Measurements from ENCODE around the gene KRTAP9-7.

KRTAP9-7 gene

DNA sequence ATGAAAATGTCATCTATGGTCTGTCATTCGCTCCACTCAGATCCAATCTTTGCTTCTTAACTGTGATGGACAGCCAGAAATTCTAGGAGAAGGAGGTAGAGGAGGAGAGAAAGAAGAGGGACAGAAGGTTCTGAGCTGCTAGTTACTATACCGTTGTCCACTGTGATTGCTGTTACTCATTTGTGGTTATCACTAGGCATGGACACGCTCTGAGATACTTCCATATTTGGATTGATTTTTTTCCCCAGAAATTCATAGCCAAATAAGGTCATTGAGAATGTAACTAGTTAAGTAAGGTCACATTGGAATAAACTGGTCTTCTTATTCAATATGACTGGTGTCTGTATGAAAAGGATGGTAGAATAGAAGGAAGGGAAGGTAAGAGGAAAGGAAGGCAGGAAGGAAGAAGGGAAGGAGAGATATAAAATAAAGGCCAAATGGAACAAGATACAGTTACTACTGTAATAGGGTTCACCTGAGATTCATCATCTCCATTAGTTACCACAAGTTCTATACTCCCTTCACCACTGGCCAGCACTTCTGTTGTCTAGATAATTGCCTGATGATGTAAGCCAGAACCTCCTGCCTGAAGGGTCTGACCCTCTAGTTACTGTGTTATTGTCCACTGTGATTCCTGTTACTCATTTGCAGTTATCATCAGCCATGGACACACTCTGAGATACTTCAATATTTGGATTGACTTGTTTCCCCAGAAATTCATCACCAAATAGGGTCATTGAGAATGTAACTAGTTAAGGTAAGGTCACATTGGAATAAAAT lies 2.9 kb downstream of the KRTAP9-7 start:
- DNase-seq = no peak

DNA sequence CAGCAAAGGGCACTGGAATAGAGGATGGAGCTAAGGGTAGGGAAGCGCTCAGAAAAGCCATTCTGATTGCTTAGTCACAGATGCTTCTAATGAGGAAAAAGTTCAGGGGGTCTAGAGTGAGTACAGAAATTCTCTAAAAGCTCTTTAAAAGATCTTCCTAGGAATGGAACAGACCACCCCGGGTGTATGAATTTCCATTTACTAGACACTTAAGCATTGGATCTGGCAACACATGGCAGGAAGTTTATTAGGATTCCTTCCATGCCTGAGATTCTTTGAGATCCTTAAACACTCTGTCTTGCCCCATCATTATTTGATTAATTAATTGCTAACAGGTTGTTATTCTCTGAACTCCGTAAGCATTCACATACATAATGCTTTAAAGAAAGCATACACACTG lies 8.5 kb downstream of the KRTAP9-7 start:
- DNase-seq = no peak

DNA sequence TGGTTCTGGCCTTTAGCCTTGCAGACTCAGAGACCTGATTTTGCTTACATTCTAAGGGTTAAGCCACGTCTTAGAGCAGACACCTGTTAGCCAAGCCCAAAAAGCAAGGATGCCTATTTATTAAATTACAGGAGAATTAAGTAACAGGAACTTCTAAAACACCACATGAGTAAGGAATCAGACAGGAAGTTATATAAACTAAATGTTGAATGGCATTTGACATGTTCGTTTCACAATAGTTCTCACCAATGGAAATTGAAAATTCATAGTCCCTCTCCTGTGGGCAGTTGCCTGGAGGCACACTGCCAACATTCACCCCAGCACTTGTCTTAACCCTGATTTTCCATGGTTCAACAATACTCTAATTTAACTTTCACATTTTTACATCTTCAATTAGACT lies 9.0 kb downstream of the KRTAP9-7 start:
- no peak for DNase-seq

DNA sequence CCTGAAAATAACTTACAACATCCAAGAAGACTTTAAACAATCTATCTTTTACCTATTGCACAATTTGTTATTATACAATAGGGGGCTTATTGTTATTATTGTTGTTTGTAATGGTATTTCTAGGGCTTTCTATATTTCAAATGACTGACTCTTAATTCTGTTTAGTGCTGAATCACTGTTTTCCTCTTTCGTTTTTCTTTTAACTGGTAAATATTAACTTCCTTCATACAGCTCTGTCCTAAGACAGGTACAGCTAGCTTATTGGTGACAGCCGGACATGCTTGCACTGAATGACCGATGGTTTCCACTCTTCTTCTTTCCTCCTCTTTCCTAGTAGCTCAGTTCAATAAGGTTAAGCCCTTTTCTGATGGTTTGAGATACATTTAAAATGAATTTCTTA lies 11.6 kb downstream of the KRTAP9-7 start:
- DNase-seq = no peak

DNA sequence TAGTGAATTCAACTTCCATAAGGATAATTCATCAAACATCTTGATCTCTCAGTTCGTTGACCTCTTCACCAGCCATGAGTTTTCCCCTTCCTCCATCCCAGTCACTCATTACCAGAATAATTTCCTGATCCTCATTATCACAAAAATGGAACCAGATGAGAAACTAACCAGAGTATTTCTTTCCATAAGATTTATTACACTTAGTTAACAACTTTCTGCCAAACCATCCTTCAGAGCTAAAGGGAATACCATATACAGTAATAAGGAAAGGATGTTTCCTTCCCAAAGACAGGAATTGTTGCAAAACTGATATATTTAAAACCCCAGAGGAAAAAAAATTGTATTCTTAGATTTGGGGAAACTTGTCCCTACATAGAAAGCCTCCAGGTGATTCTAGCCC lies 18.5 kb downstream of the KRTAP9-7 start:
- DNase-seq = no peak

DNA sequence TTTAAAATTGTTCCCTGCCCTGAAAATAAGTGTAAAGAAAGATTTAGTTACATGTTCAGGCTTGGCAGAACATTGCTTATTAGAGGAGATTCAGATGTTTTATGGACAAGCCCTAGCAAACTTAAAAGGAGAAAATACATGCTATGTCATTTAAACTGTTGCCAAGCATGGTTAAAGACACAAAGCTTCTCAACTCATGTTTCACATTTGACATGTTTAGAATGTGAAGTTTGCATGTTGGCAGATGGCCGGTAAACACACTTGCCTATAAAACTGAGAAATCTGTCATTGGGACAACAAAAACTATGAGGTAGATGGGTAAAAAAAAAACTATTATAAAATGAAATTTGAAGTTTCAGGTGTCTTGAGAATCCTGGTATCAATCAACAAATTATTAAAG lies 21.3 kb downstream of the KRTAP9-7 start:
- DNase-seq = no peak

DNA sequence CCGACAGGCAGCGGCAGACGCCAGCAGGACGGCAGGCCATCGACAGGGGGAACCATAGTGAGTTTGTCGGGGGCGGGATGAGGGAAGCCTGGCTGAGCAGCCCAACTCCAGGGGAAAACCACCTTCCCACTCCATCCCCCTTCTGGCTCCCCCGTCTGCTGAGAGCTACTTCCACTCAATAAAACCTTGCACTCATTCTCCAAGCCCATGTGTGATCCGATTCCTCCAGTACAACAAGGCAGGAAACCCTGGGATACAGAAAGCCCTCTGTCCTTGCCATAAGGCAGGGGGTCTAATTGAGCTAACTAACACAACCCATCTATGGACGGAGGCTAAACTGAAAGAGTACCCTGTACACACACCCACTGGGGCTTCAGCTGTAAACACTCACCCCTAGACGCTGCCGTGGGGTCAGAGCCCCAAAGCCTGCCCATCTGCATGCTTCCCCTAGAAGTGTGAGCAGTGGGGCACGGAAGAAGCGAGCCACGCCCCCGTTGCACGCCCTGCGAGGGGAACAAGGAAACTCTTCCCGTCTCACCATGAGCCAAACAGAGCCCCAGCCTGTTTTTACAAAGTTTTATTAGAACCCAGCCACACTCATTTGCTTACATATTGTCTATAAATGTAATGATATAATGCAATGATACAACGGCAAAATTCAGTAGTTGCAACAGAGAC lies 23.1 kb downstream of the KRTAP9-7 start:
- DNase-seq = no peak

DNA sequence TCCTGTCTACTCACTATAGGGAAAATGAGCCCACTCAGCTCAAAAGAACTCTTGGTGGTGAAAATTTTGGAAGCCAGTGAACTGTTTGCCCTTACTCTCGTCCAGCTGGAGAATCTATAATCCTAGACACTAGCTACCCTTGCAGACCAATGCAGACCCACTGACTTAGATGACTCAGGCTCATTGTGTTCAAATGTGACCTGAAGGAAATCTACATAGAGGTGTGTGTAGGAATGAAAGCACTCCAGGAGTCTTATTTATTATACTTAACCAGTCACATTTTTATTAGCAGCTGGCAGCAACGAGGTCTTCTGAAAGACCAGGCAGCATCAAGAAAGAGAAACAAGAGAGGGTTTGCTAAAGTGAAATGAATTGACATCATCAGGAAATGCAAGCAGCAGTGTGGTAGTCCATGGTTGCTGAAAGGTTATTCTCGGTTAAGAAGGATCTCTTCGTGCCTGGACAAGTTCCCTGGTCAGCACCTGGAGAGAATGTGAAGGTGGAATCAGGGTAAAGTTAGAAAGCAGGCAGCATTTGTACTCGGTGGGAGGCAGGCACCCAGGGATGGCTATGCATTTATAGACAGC lies 25.8 kb downstream of the KRTAP9-7 start:
- DNase-seq = no peak

DNA sequence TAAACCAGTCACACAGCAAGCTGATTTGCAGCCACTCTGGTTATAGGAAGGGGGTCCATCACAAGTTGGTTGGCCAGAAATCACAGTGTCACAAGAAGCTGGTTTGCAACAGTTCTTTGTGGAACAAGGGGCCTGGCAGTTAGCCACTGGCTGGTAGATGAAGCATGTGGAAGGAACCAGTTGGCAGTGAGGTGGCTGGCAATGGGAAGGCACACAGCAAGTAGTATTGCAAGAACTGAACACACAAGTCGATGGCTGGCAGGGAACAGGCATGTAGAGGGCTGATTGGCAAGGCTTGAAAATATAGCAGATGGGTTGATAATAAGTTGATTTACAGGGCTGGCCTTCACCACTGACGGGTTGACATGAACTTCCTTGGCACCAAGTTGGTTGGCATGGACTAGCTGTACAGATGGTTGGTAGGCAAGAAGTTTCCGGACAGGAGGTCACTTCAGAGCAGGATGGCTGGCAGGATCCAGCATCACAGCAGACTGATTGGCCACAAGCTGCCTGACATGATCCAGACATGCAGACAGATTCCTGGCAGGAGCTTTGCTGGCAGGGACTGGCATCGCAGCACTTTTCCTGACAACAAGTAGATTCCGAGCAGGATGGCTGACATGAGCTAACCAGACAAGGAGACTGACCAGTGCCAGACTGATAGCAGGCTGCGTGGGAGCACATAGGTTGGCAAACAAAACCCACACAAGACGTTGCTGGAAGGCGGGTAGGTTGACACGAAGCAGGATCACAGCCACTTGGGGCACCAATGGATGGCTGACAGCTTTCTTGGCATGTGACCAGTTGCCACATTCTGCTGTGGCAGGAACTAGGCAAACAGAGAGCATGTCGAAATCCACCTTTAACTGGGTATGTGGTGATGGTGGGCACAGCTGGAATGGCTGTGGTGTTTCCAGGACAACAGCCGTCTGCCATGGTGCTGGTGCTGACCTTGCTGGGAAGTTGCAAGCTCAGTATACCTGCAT lies 26.7 kb downstream of the KRTAP9-7 start, which contains the start of gene KRTAP29-1:
KRTAP29-1 (minus strand) TSS at position 936 of the 986 bp plus-strand sequence; CDS start at position 936, 0 bp downstream.
- no peak for DNase-seq

DNA sequence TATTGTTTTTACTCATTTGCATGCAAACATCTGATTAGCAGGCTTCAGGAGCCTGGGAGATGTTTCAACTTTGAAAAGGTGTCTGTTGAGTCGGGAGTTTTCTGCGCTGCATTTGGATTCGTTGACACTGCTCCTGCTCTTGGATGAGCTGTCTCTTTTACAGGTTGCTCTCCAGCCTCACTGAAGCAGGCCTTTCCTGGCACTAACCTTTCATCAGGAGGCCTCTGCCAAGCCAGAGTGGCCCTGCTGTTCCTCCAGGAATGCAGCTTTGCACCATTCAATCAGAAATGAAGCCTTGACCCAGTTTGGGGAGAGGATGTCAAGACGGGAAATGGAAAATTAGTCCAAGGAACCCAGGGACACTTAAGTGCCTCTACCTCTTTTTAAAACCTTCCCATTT lies 27.5 kb downstream of the KRTAP9-7 start:
- no peak for DNase-seq

DNA sequence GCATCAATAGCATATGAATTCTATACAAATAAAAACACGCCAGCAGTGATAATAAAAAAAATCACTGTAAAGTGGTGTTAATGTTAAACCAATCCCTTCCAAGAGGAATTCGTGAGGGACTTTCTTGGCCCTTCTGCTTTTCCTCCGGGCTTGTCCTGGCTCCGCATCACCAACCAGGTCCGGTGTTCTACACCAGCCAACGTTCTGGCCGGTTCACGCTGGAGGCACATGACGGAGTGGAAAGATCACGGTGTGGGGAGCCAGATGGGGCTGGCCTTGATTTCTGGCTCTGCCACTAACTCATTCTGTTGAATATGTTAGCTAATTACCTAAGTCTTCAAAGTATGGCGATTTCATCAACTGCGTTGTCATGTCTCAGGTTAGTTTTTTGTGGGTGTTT lies 28.6 kb downstream of the KRTAP9-7 start:
- no peak for DNase-seq

DNA sequence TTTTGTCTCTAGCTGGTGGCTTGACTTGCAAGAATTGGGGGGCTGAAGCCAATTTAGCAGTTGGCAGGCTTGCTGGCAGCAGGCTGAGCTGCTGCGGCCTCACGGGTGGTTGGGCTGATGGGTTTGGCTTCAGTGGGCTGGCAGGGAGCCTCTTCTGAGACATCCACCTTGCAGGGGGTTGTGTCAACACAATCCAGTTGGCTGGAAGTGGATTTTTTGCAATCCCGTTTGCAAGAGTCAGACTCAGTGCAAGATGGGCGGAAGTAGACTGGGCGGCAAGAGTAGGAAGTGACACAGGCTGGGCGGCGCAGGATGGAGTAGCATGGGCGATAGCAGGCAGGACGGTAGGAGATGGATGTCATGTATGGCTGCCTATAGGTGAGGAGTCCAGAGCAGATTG lies 32.1 kb downstream of the KRTAP9-7 start:
- DNase-seq = no peak

DNA sequence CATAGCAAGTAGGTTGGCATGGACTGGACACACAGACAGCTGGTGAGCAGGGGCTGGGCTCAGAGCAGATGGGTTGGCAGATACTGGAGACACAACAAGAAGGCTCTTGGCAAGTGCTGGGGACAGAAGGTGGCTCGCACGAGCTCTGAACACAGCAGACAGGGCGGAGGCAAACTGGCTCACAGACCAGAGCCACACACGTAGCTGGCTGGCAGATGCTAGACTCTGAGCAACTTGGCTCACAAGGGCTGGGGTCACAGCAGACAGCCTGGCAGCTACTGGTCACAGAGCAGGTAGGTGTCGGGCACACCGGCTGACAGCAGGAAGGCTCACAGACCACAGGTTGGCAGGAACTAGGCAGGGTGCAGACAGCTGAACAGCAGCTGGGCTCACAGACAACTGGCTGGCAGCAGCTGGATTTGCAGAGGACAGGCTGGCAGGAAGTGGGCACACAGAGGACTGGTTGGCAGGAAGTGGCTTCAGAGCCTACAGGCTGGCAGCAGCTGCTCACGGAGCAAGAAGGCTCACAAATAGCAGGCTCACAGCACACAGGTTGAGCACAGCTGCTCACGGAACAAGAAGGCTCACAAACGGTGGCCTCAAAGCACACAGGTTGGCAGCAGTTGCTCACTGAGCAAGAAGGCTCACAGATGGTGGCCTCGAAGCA lies 32.9 kb downstream of the KRTAP9-7 start:
- no peak for DNase-seq

DNA sequence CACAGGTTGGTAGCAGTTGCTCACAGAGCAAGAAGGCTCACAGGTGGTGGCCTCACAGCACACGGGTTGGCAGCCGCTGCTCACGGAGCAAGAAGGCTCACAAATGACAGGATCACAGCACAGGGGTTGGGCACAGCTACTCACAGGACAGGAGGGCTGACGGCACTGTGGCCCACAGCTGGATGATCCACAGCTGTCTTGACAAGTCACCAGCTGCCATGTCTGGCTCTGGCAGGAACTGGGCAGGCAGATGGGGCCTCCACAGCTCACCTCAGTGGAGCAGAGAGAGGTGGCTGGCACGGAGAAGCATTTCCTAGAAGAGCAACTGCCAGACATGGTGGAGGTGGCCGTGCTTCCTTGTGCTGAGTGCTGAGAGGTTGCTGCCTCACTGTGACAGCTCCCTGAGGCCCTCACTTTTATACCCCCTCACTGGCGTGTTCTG lies 33.4 kb downstream of the KRTAP9-7 start, which contains the start of gene KRTAP16-1:
KRTAP16-1 (minus strand) TSS at position 392 of the 442 bp plus-strand sequence; CDS start at position 336, 56 bp downstream.
- no peak for DNase-seq

DNA sequence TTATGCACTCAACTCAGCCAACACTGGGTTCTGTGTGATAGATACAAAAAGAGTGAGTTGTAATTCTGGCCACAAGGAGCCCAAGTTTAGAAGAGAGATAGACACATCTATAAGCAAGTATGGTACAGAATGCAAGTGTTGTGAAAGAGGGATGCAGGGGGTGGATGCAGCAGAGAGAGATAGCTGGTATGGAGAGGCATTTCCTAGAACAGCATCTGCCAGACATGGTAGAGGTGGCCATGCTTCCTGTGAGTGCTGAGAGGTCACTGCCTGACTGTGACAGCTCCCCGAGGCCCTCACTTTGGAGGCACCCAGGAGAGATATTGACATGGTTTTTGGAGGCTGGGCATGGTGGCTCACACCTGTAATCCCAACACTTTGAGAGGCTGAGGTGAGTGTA lies 35.6 kb downstream of the KRTAP9-7 start:
- no peak for DNase-seq

DNA sequence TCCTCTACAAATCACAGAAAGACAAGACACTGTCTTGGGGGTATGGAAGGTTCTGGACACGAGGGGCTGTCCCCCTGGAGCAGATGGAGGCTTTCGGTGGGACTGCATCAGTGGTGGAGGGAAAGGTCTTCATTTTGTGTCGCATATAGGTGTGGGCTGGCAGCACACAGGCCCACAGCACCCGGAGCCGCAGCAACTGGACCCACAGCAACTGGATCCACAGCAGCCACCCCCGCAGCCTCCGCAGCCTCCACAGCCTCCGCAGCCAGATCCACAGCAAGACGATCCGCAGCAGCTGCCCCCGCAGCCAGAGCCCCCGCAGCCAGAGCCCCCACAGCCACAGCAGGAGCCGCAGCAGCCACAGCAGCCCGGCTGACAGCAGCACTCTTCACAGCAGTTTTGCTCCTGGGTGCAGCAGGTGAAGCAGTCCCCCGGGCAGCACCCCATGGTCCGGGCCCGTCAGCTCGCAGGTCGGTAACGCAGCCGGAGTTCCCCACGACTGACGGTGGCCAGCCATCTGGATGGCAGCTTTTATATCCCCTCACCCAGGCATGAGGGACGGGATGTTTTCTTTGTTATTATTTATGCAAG lies 39.8 kb downstream of the KRTAP9-7 start, which contains the start of gene KRTAP17-1:
KRTAP17-1 (minus strand) TSS at position 507 of the 591 bp plus-strand sequence; CDS start at position 447, 60 bp downstream.
- DNase-seq = no peak

DNA sequence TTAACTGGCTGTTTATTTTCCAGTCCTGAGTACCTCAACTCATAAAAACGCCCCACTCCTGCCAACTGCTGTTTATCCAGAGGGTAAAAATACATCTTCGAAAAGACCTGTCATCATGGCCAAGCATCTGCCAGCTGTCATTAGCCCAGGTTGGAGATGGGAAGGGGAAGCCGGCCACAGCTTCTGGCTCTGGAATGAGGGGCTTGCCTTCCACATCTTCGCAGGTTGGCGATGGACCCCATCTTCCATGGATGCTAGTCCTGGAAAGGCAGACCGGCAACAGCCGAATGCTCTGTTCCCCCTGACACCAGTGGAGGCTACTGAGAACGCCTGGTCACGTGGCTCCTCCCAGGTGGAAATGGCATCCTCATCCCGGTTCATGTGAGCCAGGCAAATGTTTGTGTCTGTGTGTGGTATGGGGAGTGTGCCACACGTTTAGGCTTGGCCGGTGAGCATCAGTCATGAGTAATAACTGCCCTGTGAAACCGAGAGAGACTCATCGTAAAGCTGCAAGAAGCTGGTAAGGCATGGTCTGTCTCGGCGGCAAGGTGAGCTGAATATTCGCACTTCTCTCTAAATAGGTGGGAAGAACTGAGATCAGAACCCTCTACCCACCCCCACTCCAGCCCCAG lies 40.4 kb downstream of the KRTAP9-7 start:
- DNase-seq = no peak

DNA sequence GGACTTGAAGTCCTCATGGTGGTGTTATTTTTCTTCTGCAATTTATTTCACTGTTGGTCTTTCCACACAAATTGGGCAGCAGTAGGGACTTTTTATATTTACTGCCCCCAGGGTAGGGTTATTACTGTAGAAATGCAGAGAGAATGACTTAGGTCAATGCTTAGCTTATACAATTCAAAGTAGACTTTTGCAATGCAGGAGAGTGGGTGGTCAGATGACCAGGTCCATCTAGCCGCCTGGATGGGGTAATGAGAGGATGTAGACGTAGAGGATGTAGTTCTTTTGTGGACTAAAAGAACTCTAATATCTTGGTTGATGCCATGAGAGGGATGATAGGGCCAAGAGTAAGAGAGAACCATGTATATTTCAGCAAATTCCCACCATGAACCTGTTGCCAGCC lies 42.7 kb downstream of the KRTAP9-7 start:
- DNase-seq = no peak

DNA sequence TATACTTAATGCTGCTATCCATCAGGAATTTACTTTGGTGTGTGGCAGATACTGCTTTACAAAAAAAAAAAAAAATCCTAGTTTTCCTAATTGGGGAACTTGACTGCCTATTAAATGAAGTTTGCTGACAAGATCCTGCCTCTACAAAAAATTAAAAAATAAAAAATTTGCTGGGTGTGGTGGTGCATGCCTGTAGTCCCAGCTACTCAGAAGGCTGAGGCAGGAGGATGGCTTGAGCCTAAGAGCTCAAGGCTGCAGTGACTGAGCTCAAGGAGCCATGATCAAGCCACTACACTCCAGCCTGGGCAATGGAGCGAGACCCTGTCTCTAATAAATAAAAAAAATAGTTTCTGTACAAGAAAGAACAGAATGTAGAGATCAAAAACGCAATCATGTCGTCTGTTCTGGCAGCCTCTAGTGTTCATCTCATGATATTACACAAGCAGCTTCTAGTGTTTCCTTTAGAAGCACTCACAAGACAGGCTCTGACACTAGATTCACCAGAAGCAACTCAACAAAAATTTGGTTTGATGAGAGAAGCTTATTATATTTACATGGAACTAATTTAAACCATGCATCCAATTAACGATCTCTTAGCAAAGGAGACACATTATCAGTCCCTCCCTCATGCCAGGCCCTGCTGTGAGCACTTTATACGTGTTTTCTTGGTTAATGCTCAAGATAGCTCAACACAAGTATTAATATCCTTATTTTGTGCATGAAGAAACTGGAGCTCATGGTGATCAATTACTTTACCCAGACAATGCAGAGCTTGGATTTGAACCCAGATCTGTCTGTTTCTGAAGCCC lies 46.8 kb downstream of the KRTAP9-7 start:
- DNase-seq = peak; percentile 60
